DND-41 (cell line): ENCODE results near the gene TTLL3.

Source experiments
- EZH2 ChIP-seq: IDR thresholded peaks from 3 replicates; pipeline ENCODE4 v1.6.1; 2012; ENCODE audit warnings: borderline replicate concordance, low read depth, mild to moderate bottlenecking, moderate library complexity, low read length, inconsistent platforms; ENCODE audit not compliant: severe bottlenecking
- TF ChIP-seq, protein P1 (sequence below): IDR thresholded peaks from 2 replicates; pipeline ENCODE4 v1.5.1; 2012; ENCODE audit warnings: borderline replicate concordance, low read length, moderate library complexity, mild to moderate bottlenecking; ENCODE audit not compliant: poor library complexity, severe bottlenecking; ENCODE audit errors: extremely low read depth

DNA sequence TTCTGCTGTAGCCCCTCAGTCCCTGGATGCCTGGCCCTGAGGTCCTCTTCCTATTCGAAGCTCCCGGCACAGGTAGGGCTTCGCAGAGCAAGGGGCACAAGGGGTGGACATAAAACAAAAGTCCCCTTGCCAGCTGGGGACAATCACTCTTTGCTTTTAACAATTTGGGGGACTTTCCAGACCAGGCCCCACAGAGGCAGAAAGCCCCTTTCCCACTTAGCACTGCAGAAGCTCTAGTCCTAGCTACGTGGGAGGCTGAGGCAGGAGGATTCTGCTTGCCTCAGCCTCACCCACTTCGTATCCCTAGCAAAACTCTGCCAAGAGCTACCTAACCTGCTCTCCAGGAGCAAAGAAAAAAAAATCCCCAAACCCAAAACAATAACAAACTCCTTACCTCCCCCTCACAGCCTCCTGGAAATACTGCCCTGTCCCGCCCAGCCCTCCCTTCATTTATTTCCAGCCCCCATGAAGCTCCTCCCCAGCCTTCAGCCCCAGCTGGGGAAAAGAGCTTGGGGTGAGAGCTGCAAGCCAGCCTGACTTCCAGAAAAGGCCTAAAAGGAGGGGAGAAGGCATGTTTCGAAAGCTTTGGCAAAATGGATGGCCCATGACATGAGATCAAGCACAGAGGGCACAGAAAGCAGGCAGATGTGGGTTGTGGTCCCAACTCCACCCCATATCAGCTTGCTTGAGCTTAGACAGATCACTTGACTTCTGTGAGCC is 69.9 kb downstream of the TTLL3 start, which contains the start of gene CIDEC:
- TF ChIP-seq, protein P1, sequence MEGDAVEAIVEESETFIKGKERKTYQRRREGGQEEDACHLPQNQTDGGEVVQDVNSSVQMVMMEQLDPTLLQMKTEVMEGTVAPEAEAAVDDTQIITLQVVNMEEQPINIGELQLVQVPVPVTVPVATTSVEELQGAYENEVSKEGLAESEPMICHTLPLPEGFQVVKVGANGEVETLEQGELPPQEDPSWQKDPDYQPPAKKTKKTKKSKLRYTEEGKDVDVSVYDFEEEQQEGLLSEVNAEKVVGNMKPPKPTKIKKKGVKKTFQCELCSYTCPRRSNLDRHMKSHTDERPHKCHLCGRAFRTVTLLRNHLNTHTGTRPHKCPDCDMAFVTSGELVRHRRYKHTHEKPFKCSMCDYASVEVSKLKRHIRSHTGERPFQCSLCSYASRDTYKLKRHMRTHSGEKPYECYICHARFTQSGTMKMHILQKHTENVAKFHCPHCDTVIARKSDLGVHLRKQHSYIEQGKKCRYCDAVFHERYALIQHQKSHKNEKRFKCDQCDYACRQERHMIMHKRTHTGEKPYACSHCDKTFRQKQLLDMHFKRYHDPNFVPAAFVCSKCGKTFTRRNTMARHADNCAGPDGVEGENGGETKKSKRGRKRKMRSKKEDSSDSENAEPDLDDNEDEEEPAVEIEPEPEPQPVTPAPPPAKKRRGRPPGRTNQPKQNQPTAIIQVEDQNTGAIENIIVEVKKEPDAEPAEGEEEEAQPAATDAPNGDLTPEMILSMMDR: no peak
- TF ChIP-seq EZH2: no peak
